ENCODE results near the gene SH2D2A.

Gene SH2D2A

GRCh38 chr1:156816561-156817328 is at the start of gene SH2D2A:
Gene SH2D2A, minus strand, starts transcription at chr1:156816848. Its CDS starts 140 bp downstream, at chr1:156816708.
- no peak for DNase-seq

GRCh38 chr1:156865865-156866248 is 49.2 kb upstream of the SH2D2A start:
- DNase-seq = no peak

- DNase-seq = no peak
These were observed 48.6 kb upstream of the SH2D2A start for GRCh38 chr1:156865258-156865657.

- no peak for DNase-seq
These were observed 48.1 kb upstream of the SH2D2A start for GRCh38 chr1:156864796-156865195.

GRCh38 chr1:156863631-156864030 is 47.0 kb upstream of the SH2D2A start:
- DNase-seq = no peak

DNA sequence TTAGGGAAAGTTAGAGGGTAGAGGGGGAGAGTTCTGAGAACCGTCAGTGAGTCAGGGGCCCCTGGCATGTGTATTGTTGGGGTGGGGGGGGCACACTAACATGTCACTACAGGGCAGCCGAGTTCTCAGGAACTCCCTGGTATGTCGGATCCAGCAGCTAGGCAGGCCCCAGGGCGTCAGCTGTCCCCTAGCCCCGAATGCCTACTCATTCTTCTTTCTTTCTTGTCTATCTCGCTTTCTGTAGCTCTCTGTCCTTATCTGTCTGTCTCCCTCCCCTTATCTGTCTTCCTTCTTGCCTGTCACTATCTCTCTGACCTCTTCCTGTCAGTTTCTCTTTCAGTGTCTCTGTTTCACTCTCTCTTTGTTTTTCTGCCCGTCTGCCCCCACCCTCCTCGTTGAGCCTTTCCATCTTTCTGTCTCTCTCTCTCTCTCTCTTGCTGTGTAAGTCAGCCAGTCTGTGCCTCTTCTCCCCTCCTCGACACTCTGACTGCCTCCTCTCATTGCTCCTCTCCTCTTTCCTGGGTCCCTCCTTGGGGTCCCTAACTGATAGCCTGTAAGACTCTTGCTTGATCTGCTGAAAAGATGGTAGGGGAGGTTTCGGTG is 46.5 kb upstream of the SH2D2A start:
- DNase-seq = no peak

- DNase-seq = no peak
These were observed 45.9 kb upstream of the SH2D2A start for GRCh38 chr1:156862584-156862983.

GRCh38 chr1:156860628-156861423 is 44.2 kb upstream of the SH2D2A start, which contains the start of gene NTRK1:
Gene NTRK1, plus strand, starts transcription at chr1:156860865. Its CDS starts 70 bp downstream, at chr1:156860935.
- no peak for DNase-seq

DNA sequence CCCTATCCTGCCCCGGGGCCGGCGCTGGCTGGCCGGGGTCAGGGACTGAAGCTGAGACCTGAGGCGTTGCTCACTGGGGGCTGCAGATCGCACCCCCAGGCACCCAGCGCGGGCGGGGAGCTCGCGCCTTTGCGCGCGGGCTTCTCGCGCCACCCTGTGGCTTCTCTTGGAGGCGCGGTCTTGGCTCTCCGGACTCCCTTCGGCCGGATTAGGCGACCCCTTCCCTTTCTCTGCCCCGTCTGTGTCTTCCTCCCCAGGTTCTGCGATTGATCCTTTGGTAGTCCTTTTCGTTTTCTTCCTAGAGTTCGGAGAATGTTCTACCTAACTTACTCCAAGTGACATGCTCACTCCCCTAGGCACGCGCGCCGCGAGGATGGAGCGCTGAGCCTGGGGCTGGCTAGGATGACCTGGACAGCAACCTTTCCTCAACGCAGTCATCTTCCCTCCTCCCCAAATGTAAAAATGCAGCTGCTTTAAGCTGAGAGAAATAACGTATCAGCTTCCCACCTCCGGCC is 43.5 kb upstream of the SH2D2A start:
- DNase-seq = no peak

DNA sequence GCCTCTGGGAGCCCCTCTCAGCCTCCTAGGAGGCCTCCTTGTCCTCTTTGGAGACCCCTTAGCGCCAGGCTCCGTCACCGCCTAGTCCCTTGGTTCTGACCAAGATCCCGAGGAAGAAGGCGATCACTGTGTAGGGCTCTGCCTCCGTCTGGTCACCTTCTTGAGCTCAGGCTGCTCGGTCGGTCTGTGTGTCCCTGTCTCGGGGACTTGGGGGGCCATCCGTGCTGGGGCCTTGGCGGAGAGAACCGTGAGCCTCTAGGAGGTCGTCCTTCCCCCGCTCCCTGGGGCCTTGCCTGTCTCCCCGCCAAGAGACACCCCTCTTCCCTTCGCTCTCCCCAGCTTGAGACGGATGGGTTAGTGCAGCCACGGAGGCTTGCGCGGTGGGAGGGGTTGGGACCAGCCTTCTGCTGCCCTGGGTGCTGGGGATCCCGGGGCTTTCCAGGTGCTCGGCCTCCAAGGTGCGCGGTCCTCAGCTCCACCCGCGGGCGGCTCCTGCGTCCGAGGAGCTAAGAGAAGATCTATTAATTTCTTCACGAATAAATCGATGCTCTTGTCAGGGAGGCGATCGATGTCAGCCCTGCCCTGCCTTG is 43.0 kb upstream of the SH2D2A start:
- DNase-seq = no peak

- DNase-seq = no peak
These were observed 42.4 kb upstream of the SH2D2A start, which contains the start of gene INSRR for GRCh38 chr1:156858959-156859522. Gene INSRR, minus strand, starts transcription at chr1:156859117. Its CDS starts 496 bp downstream, at chr1:156858621.

DNA sequence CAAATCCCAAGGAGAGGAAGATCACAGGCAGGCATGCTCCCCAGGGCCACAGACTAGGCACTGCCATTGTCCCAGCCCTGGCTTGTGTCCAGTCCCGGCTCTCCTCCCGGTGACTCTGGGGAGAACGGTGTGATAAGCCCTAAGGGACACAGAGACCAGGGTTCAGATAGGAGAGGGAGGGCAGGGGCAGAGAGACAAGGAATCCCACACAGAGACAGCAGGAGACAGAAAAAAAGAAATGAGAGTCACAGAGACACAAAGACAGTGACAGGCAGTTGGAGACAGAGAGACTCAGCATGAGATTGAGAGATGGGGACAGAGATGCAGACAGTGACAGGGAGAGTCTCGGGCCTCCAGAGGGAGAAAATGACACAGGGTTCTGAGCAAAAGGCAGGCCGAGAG is 41.9 kb upstream of the SH2D2A start:
- DNase-seq = no peak

GRCh38 chr1:156857532-156857931 is 40.9 kb upstream of the SH2D2A start:
- DNase-seq = no peak

DNA sequence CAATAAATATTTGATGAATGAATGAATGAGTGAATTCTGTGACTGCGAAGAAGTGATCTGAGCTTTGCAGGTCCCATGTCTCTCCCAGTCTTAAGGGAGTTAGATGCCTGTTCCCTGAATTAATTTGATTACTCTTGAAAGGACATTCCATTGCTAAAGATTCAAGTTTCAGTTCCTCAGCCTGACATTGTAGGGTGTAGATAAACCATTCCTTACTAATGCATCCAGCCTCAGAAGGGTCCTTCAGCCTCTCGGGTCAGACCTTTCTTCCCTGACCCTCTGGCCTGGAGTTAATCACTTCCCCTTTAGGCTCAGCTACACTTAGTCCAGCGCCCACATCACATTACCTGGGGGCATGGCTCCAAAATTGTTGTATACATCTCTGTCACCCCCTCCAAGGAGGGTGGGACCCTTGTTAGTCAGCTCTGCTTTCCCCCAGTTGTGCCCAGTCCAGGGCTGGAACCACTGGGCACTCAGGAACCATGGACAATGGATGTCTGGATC is 39.7 kb upstream of the SH2D2A start:
- no peak for DNase-seq

GRCh38 chr1:156854634-156855033 is 38.0 kb upstream of the SH2D2A start:
- DNase-seq = no peak

GRCh38 chr1:156853761-156854160 is 37.1 kb upstream of the SH2D2A start:
- no peak for DNase-seq

- no peak for DNase-seq
These were observed 35.8 kb upstream of the SH2D2A start for GRCh38 chr1:156852418-156852874.

DNA sequence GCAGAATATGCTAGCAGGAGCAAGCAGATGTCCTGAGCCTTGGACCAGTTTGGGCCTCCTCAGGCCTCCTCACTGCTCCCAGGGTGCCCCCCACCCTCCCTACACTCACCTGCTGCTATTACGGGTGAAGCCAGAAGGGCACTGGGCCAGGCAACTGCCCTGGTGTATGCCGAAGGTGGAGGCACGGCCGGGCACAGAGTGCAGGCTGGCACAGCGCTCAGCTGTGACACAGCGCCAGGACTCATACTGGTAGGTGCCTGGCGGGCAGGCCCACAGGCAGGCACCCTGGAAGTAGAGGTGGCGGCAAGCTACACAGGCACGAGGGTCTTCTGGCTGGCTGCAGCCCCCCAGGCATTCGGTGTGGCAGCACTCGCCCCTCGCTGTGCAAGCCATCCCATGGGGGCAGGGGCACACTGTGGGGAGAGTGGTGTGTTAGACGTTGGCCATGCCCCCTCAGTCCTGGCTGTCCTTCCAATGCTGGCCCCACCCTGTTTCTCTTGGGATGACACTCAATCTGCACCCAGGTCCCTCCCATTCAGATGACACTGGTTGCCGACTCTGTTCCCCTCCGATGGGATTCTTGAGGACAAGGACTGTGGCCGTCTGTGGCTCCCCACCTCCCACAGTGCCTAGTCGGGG is 35.2 kb upstream of the SH2D2A start:
- no peak for DNase-seq

GRCh38 chr1:156849151-156849496 is 32.5 kb upstream of the SH2D2A start:
- no peak for DNase-seq

- no peak for DNase-seq
These were observed 32.0 kb upstream of the SH2D2A start for GRCh38 chr1:156848461-156849150.
